ENCODE measurements around the gene HNRNPM. TPM values are rescaled to one million over a fixed set of nuclear protein-coding genes. Genes with fewer than 3 reads are reported as not detected.

HNRNPM gene
- total and polyA plus RNA-seq, 11 donors, result 43.4 to 183 (median 95.3) TPM

DNA sequence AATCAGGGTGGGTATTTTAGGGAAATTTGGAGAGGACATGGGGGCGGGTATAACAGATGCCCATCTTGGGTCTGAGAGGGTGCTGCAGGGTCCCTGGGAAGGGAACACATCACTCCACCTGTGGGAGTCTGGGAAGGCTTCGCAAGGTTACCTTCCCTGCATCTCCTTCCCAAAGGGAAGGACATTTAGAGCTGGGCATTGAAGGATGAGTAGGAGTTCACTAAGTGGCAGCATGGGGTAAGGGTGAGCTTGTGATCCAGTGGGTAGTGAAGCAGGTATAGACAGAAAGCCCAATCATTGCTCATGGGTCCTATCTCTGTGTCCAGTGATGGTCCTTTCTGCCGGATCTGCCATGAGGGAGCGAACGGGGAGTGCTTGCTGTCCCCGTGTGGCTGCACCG, 18.5 kb upstream of the HNRNPM start:
- H3K4me1 ChIP-seq, result peaks cover 6 to 25% (median 18%) of the 10 kb centered on the region in 12 donors
- WGBS, 4 donors, result 95 to 97% (median 96%) methylated on average over 5 to 7 of the region's 7 CpGs
- H3K4me3 ChIP-seq, result no peak overlapping the region
- H3K36me3 ChIP-seq, result peaks cover 0 to 64% (median 44%) of the 10 kb centered on the region in 9 donors
- no peaks in the 10 kb centered on the region for H3K27me3 ChIP-seq
- intact Hi-C loops (cut with DNase I), result no loop called here
- no peak for DNase-seq
- H3K27ac ChIP-seq, result no peak overlapping the region
- ATAC-seq, result no peak
- TF ChIP-seq, protein P1, sequence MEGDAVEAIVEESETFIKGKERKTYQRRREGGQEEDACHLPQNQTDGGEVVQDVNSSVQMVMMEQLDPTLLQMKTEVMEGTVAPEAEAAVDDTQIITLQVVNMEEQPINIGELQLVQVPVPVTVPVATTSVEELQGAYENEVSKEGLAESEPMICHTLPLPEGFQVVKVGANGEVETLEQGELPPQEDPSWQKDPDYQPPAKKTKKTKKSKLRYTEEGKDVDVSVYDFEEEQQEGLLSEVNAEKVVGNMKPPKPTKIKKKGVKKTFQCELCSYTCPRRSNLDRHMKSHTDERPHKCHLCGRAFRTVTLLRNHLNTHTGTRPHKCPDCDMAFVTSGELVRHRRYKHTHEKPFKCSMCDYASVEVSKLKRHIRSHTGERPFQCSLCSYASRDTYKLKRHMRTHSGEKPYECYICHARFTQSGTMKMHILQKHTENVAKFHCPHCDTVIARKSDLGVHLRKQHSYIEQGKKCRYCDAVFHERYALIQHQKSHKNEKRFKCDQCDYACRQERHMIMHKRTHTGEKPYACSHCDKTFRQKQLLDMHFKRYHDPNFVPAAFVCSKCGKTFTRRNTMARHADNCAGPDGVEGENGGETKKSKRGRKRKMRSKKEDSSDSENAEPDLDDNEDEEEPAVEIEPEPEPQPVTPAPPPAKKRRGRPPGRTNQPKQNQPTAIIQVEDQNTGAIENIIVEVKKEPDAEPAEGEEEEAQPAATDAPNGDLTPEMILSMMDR (IDR thresholded peaks at IDR 0.05), result no peak
- no peak for TF ChIP-seq POLR2A (IDR thresholded peaks at IDR 0.05)
- no peaks in the 10 kb centered on the region for H3K9me3 ChIP-seq

DNA sequence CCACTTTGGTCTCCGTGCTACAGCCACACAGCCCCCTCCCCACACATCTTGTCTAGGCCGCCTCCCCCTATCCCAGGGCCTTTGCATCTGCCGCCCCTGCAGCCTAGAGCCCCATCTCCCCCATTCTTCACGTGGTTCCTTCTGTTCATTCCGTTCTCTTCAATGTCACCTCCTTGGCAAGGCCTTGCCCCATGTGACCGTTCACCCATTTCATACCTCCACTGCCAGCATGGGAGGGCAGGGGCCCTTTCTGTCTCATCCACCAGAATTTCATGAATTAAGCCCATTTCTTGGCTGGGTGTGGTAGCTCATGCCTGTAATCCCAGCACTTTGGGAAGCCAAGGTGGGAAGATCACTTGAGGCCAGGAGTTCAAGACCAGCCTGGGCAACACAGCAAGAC, 15.7 kb upstream of the HNRNPM start:
- 84 to 92% (median 87%) methylated on average over 6 of the region's 6 CpGs for WGBS, 4 donors
- DNase-seq (no peak), ATAC-seq (no peak)
- peaks cover 6 to 21% (median 11%) of the 10 kb centered on the region in 12 donors for H3K4me1 ChIP-seq
- no peak overlapping the region for H3K27ac ChIP-seq
- H3K36me3 ChIP-seq, result peaks cover 0 to 65% (median 41%) of the 10 kb centered on the region in 9 donors
- no peaks in the 10 kb centered on the region for H3K9me3 ChIP-seq
- H3K27me3 ChIP-seq, result no peaks in the 10 kb centered on the region
- intact Hi-C loops (cut with DNase I), result no loop called here
- TF ChIP-seq, protein P1 (IDR thresholded peaks at IDR 0.05), result no peak
- no peak for TF ChIP-seq POLR2A (IDR thresholded peaks at IDR 0.05)
- H3K4me3 ChIP-seq, result no peak overlapping the region

DNA sequence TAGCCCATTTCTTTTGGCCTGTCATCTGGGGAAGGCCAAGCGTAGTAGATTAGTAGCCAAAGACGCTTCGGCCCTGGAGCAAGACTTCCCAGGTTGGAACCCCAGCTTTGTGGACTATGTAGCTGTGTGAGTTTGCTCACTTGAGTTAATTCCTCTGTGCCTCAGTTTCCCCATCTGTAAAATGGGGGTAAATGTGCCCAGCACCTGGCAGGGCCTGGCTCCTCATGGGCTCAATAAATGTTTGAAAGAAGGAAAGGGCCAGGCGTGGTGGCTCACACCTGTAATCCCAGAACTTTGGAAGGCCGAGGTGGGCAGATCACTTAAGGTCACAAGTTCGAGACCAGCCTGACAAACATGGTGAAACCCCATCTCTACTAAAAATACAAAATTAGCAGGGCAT, 14.9 kb upstream of the HNRNPM start:
- ATAC-seq, result no peak
- intact Hi-C loops (cut with DNase I), result no loop called here
- H3K27me3 ChIP-seq, result no peaks in the 10 kb centered on the region
- 94 to 99% (median 97%) methylated on average over 6 of the region's 6 CpGs for WGBS, 4 donors
- no peak for DNase-seq
- H3K4me3 ChIP-seq, result no peak overlapping the region
- peaks cover 0 to 65% (median 41%) of the 10 kb centered on the region in 9 donors for H3K36me3 ChIP-seq
- peaks cover 0 to 21% (median 6%) of the 10 kb centered on the region in 12 donors for H3K4me1 ChIP-seq
- no peak overlapping the region for H3K27ac ChIP-seq
- H3K9me3 ChIP-seq, result no peaks in the 10 kb centered on the region
- no peak for TF ChIP-seq POLR2A (IDR thresholded peaks at IDR 0.05)
- TF ChIP-seq, protein P1 (IDR thresholded peaks at IDR 0.05), result no peak

DNA sequence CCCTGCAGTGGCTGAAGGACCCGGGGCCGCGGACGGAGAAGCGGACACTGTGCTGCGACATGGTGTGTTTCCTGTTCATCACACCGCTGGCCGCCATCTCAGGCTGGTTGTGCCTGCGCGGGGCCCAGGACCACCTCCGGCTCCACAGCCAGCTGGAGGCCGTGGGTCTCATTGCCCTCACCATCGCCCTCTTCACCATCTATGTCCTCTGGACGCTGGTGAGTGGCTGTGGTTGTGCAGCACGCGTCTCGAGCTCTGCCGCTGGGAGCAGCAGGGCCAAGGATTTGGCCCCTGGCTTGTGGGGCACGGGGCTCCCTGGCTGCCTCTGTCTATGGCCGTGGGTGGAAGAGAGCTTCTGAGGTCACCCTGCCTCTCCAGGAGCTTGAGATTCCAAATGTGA, 14.1 kb upstream of the HNRNPM start:
- peaks cover 0 to 14% (median 6%) of the 10 kb centered on the region in 12 donors for H3K4me1 ChIP-seq
- no peak for DNase-seq
- TF ChIP-seq POLR2A (IDR thresholded peaks at IDR 0.05), result no peak
- TF ChIP-seq, protein P1 (IDR thresholded peaks at IDR 0.05), result no peak
- H3K27me3 ChIP-seq, result no peaks in the 10 kb centered on the region
- H3K4me3 ChIP-seq, result no peak overlapping the region
- H3K9me3 ChIP-seq, result no peaks in the 10 kb centered on the region
- ATAC-seq, result no peak
- intact Hi-C loops (cut with DNase I), result no loop called here
- 90 to 93% (median 93%) methylated on average over 12 to 20 of the region's 20 CpGs for WGBS, 4 donors
- H3K36me3 ChIP-seq, result peaks cover 0 to 70% (median 45%) of the 10 kb centered on the region in 9 donors
- H3K27ac ChIP-seq, result no peak overlapping the region
